Stimulated activated effector memory CD8-positive, alpha-beta T cell treated with anti-CD3 and anti-CD28 coated beads, Interleukin-12 subunit alpha, Interleukin-12 subunit beta, amount 100 ng/mL, for 72 hours (primary cell): ENCODE results near the gene KDM4E.
"Not testable (repeated sequence)": the region's sequence is repeated elsewhere in the genome, so short reads cannot be mapped to it uniquely, and the experiment has no call there.

ENCODE experiments used
- ATAC-seq: fragments of 150-1000 bp; cut with Tn5 transposase; 2 replicates; pipeline ENCODE4 v1.10.0; 2021
- DNase-seq, 2 donors: peaks; one replicate each; pipeline ENCODE4 v3.0.0; 2021 to 2022; ENCODE audit warnings: low spot score in 2 of 2
- H3K27ac Mint-ChIP-seq: one replicate; pipeline ENCODE4 v1.8.0; 2022; ENCODE audit warnings: mild to moderate bottlenecking, mixed read lengths
- H3K36me3 Mint-ChIP-seq: one replicate; pipeline ENCODE4 v1.8.0; 2022; ENCODE audit warnings: mild to moderate bottlenecking, mixed read lengths
- H3K4me1 Mint-ChIP-seq: one replicate; pipeline ENCODE4 v1.8.0; 2022; ENCODE audit warnings: mixed read lengths
- H3K4me3 Mint-ChIP-seq: one replicate; pipeline ENCODE4 v1.8.0; 2022; ENCODE audit warnings: mild to moderate bottlenecking, mixed read lengths
- H3K9me3 Mint-ChIP-seq: one replicate; pipeline ENCODE4 v1.8.0; 2022; ENCODE audit warnings: mixed read lengths

Gene KDM4E

DNA sequence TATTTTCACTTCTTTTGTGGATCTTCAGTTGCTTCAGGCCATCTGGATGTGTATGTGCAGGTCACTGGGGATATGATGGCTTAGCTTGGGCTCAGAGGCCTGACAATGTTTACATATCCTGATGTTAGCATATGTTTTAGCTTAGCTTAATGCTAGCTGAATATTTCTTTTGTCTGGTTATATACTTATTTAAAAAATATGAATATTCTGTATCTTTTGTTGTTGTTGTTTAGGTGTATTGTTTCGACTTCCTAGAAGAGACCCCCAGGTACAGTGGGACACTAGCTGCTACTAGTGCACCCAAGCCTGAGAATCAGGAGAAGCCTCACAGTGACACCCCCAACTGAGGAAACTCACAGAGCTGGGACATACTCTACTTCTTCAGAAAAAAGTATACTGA lies at the start of gene KDM4E:
KDM4E (plus strand) TSS at position 301 of the 400 bp plus-strand sequence. CDS start 300 bp downstream, outside the sequence.
- Mint-ChIP-seq H3K36me3 (no peaks in the 10 kb centered on the region), H3K9me3 (no peaks in the 10 kb centered on the region), H3K4me1 (no peaks in the 10 kb centered on the region), H3K4me3 (no peak within 1 kb of the TSS), H3K27ac (no peak within 1 kb of the TSS)
- ATAC-seq (no peak), DNase-seq (no peak)

DNA sequence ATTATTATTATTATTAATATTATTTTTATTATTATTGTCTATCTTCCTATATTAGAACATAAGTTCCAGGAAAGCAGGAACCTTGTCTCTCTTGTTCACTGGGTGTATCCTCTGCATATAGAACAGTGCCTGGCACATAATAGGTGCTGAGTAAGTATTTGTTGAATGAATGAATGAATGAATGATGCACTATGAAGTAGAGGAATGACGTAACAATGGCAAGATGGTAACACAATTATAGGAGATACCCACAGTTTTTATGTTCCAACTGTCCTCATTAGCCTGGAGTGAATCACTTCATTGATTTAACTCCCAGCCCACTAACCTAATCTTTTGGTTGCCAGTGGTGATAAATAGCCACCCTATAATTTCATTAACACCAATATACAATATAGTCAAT lies 49.5 kb upstream of the KDM4E start:
- ATAC-seq (no peak), DNase-seq (no peak)
- Mint-ChIP-seq H3K4me1 (peaks cover 5% of the 10 kb centered on the region), H3K27ac (no peak overlapping the region), H3K9me3 (peaks cover 4% of the 10 kb centered on the region), H3K4me3 (peak overlapping the region; percentile 82), H3K36me3 (peaks cover 24% of the 10 kb centered on the region)

DNA sequence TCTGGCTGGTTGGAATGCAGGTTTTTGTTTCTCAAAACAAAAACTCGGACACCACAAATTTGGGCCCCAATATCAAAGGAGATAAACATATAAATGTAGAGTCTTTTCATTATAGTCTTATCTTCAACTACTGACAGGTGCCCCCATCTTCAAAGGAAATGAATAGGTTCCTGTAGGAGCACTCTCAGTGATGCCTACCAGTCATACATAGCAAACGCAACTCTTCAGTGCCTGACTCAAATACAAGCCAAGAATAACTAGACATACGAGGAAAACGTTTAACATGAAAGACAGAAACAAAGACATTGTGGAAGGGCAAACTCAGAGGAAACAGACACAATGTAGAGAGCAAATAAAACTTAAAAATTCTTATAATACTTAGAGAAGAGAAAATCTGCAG lies 37.7 kb upstream of the KDM4E start:
- H3K27ac Mint-ChIP-seq = no peak overlapping the region
- ATAC-seq = no peak

DNA sequence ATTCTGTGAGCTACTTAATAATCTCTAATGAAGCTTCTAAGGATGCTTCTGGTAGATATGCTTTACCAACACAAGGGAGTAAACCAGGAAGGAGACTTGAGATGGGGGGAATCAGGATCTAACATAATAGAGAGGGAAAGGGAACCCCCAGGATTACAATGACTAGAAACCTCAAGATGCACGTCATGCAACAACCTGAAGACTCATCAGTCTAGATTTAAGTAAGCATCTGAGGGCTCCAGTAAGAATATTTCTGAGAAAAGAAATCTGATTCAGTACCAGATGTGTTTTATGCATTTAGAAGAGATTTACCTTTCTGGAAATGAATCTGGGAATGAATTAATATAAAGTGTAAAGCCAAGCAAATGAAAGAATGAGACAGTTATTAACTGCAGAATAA lies 36.3 kb upstream of the KDM4E start:
- peak; percentile 76 for ATAC-seq
- H3K27ac Mint-ChIP-seq = no peak overlapping the region
- H3K9me3 Mint-ChIP-seq = no peaks in the 10 kb centered on the region
- no peaks in the 10 kb centered on the region for H3K36me3 Mint-ChIP-seq
- H3K4me1 Mint-ChIP-seq = no peaks in the 10 kb centered on the region
- H3K4me3 Mint-ChIP-seq = no peak overlapping the region
- no peak for DNase-seq

More for the DNA sequence above, 37.7 kb upstream of the KDM4E start:
- Mint-ChIP-seq H3K4me1 (no peaks in the 10 kb centered on the region), H3K4me3 (no peak overlapping the region), H3K36me3 (no peaks in the 10 kb centered on the region), H3K9me3 (no peaks in the 10 kb centered on the region)
- no peak for DNase-seq

GRCh38 chr11:94993400-94993943 lies 31.6 kb upstream of the KDM4E start:
- H3K9me3 Mint-ChIP-seq = no peaks in the 10 kb centered on the region
- DNase-seq (no peak), ATAC-seq (no peak)
- no peaks in the 10 kb centered on the region for H3K4me1 Mint-ChIP-seq
- no peaks in the 10 kb centered on the region for H3K36me3 Mint-ChIP-seq
- H3K27ac Mint-ChIP-seq = no peak overlapping the region
- H3K4me3 Mint-ChIP-seq = no peak overlapping the region

DNA sequence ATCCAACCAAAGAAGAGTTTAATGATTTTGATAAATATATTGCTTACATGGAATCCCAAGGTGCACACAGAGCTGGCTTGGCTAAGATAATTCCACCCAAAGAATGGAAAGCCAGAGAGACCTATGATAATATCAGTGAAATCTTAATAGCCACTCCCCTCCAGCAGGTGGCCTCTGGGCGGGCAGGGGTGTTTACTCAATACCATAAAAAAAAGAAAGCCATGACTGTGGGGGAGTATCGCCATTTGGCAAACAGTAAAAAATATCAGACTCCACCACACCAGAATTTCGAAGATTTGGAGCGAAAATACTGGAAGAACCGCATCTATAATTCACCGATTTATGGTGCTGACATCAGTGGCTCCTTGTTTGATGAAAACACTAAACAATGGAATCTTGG lies 27.6 kb upstream of the KDM4E start:
- no peak for ATAC-seq
- H3K36me3 Mint-ChIP-seq = no peaks in the 10 kb centered on the region
- H3K4me1 Mint-ChIP-seq = no peaks in the 10 kb centered on the region
- H3K9me3 Mint-ChIP-seq = no peaks in the 10 kb centered on the region
- no peak for DNase-seq
- H3K4me3 Mint-ChIP-seq = no peak overlapping the region
- no peak overlapping the region for H3K27ac Mint-ChIP-seq

DNA sequence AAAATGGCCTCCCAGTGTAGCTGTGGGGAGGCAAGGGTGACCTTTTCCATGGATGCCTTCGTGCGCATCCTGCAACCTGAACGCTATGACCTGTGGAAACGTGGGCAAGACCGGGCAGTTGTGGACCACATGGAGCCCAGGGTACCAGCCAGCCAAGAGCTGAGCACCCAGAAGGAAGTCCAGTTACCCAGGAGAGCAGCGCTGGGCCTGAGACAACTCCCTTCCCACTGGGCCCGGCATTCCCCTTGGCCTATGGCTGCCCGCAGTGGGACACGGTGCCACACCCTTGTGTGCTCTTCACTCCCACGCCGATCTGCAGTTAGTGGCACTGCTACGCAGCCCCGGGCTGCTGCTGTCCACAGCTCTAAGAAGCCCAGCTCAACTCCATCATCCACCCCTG lies 26.8 kb upstream of the KDM4E start:
- H3K9me3 Mint-ChIP-seq = no peaks in the 10 kb centered on the region
- no peak overlapping the region for H3K27ac Mint-ChIP-seq
- DNase-seq (no peak), ATAC-seq (no peak)
- H3K36me3 Mint-ChIP-seq = no peaks in the 10 kb centered on the region
- H3K4me1 Mint-ChIP-seq = no peaks in the 10 kb centered on the region
- H3K4me3 Mint-ChIP-seq = no peak overlapping the region

GRCh38 chr11:95003716-95004115 lies 21.3 kb upstream of the KDM4E start:
- ATAC-seq = no peak
- no peak overlapping the region for H3K4me3 Mint-ChIP-seq
- H3K4me1 Mint-ChIP-seq = no peaks in the 10 kb centered on the region

DNA sequence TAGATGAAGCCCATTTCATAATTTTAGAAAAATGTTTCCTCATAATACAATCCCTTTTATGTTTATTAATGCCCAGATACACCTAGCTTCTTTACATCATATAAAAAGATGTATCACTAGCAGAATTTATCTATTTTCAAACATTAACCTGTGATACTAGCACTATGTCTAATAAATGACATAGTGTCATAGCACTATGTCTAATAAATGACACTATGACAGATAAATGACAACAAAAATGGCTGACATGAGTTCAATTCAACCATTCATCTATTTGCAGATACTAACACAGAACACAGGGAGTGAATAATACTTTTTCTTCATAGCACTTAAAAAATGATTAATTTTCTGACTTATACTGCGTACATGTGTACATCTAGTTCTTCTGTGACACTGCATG lies 19.4 kb upstream of the KDM4E start:
- Mint-ChIP-seq H3K27ac (no peak overlapping the region), H3K4me3 (no peak overlapping the region), H3K9me3 (no peaks in the 10 kb centered on the region), H3K36me3 (no peaks in the 10 kb centered on the region), H3K4me1 (no peaks in the 10 kb centered on the region)
- ATAC-seq (no peak), DNase-seq (no peak)

More at GRCh38 chr11:95003716-95004115, 21.3 kb upstream of the KDM4E start:
- Mint-ChIP-seq H3K9me3 (no peaks in the 10 kb centered on the region), H3K27ac (no peak overlapping the region), H3K36me3 (no peaks in the 10 kb centered on the region)
- DNase-seq = no peak

- no peaks in the 10 kb centered on the region for H3K36me3 Mint-ChIP-seq
- H3K4me3 Mint-ChIP-seq = no peak overlapping the region
- no peaks in the 10 kb centered on the region for H3K4me1 Mint-ChIP-seq
- no peaks in the 10 kb centered on the region for H3K9me3 Mint-ChIP-seq
- ATAC-seq (no peak), DNase-seq (no peak)
- no peak overlapping the region for H3K27ac Mint-ChIP-seq
Measured at GRCh38 chr11:95011376-95011775, 13.7 kb upstream of the KDM4E start.

- Mint-ChIP-seq H3K27ac (no peak overlapping the region), H3K4me1 (no peaks in the 10 kb centered on the region), H3K9me3 (no peaks in the 10 kb centered on the region), H3K4me3 (no peak overlapping the region), H3K36me3 (no peaks in the 10 kb centered on the region)
- DNase-seq (no peak), ATAC-seq (no peak)
Measured at GRCh38 chr11:95014184-95014821, 10.8 kb upstream of the KDM4E start.

DNA sequence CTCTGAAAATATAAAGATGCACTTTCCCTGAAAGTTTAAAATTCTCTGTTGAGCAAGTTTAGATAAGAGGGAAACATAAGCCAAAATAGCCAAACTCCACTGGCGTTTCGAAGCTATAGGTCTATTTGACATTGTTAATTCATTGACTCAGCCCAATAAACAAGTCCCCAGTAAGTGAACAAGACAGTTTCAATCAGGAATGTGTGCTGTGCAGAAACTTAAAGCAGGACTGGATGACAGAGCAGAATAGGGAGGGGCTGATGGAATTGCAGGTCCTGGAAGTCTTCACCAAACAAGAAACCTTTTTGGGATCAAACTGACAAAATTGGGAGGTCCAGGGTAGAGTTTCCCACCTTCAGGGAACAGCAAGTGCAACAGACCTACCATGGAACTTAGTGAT lies 8.9 kb upstream of the KDM4E start:
- Mint-ChIP-seq H3K9me3 (no peaks in the 10 kb centered on the region), H3K36me3 (no peaks in the 10 kb centered on the region), H3K4me3 (no peak overlapping the region), H3K27ac (no peak overlapping the region), H3K4me1 (no peaks in the 10 kb centered on the region)
- ATAC-seq = no peak
- no peak for DNase-seq

- H3K9me3 Mint-ChIP-seq, H3K4me3 Mint-ChIP-seq, H3K27ac Mint-ChIP-seq, DNase-seq, H3K4me1 Mint-ChIP-seq, ATAC-seq, H3K36me3 Mint-ChIP-seq: not testable (repeated sequence)
Measured at GRCh38 chr11:95021468-95021867, 3.6 kb upstream of the KDM4E start.

- not testable (repeated sequence) for DNase-seq, H3K4me3 Mint-ChIP-seq, H3K36me3 Mint-ChIP-seq, H3K27ac Mint-ChIP-seq, ATAC-seq, H3K4me1 Mint-ChIP-seq, H3K9me3 Mint-ChIP-seq
Measured at GRCh38 chr11:95025594-95025993, 536 bp downstream of the KDM4E start.

DNA sequence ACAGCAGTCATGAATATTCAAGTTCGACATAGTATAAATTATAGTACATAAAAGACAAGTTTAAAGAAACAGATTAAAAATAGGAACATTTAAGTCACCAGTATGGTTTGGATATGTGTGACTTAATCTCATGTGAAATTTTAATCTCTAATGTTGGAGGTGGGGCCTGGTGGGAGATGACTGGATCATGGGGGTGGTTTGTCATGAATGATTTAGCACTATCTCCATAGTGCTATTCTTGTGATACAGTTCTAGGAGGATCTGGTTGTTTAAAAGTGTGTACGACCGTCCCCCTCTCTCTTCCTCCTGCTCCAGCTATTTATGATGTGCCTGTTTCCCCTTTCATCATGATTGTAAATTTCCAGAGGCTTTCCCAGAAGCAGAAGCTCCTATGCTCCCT lies 3.3 kb downstream of the KDM4E start:
- no peaks in the 10 kb centered on the region for H3K9me3 Mint-ChIP-seq
- ATAC-seq = no peak
- H3K36me3 Mint-ChIP-seq = no peaks in the 10 kb centered on the region
- H3K27ac Mint-ChIP-seq = no peak overlapping the region
- no peak overlapping the region for H3K4me3 Mint-ChIP-seq
- H3K4me1 Mint-ChIP-seq = no peaks in the 10 kb centered on the region
- no peak for DNase-seq

- H3K4me1 Mint-ChIP-seq = no peaks in the 10 kb centered on the region
- DNase-seq = no peak
- H3K36me3 Mint-ChIP-seq = no peaks in the 10 kb centered on the region
- no peaks in the 10 kb centered on the region for H3K9me3 Mint-ChIP-seq
- H3K27ac Mint-ChIP-seq = no peak overlapping the region
- H3K4me3 Mint-ChIP-seq = no peak overlapping the region
- no peak for ATAC-seq
Measured at GRCh38 chr11:95033051-95033450, 8.0 kb downstream of the KDM4E start.
